Upper lobe of left lung (tissue), 4 donors: ENCODE measurements around the gene UBE2L3.
"Not testable (repeated sequence)": the region's sequence is repeated elsewhere in the genome, so short reads cannot be mapped to it uniquely, and the experiment has no call there.

Experiments
- CTCF ChIP-seq, 6 experiments: fragments of 450-650 bp in 4 of 6; fragments of 200-600 bp in 2 of 6; sonication (generic) in 2 of 6; IDR thresholded peaks; one replicate each; pipeline ENCODE4 v1.5.1; 2016 to 2019; ENCODE audit warnings: antibody characterized with exemption in 6 of 6
- EP300 ChIP-seq, 4 donors: sonication (generic); formaldehyde crosslinking; IDR thresholded peaks; one replicate each; pipeline ENCODE4 v1.5.1; 2017; ENCODE audit warnings: antibody characterized with exemption in 4 of 4, control low read depth in 2 of 4
- POLR2A ChIP-seq, 4 donors: fragments of 450-650 bp; IDR thresholded peaks; one replicate each; pipeline ENCODE4 v1.5.1; 2016 to 2017; ENCODE audit warnings: antibody characterized with exemption in 4 of 4, mild to moderate bottlenecking in 2 of 4

GRCh38 chr22:21550678-21551047 is 16.9 kb upstream of the UBE2L3 start:
- not testable (repeated sequence) for TF ChIP-seq CTCF, POLR2A, EP300 (IDR thresholded peaks at IDR 0.05)
